ENCODE measurements around the gene LRRC8E. TPM values are rescaled to one million over a fixed set of nuclear protein-coding genes. Genes with fewer than 3 reads are reported as not detected.

Gene LRRC8E
- polyA plus RNA-seq, 4 donors, result 0.27 to 0.71 (median 0.60) TPM

GRCh38 chr19:7903244-7904073 is 15.1 kb downstream of the LRRC8E start, which contains the start of gene MAP2K7:
TSS of gene MAP2K7 (plus strand) at chr19:7903877. CDS start at chr19:7903945, 68 bp downstream.
- FAIRE-seq (no peak), DNase-seq (peak; percentile 99 to 100)
- Histone ChIP-seq H3K36me3 (ENCODE audit: control insufficient read depth in 3 of 3, insufficient read depth in 2 of 3, low read depth in 1 of 3, low read length in 3 of 3) (peaks cover 0 to 37% (median 2%) of the 10 kb centered on the region in 3 donors), H3K4me1 (ENCODE audit: control insufficient read depth in 3 of 3, insufficient read depth in 2 of 3, low read depth in 1 of 3, low read length in 2 of 3) (peaks cover 0 to 24% (median 4%) of the 10 kb centered on the region in 3 donors), H3K27me3 (ENCODE audit: control insufficient read depth in 3 of 3, insufficient read depth in 3 of 3, low read length in 3 of 3) (no peaks in the 10 kb centered on the region), H3K4me3 (ENCODE audit: low read depth in 1 of 3, low read length in 3 of 3) (peak within 1 kb of the TSS; percentile 57 to 81 (median 73)), H3K27ac (ENCODE audit: low read depth in 1 of 3, low read length in 2 of 3) (peak within 1 kb of the TSS; percentile 52 to 93 (median 87)), H3K9me3 (ENCODE audit: control insufficient read depth in 2 of 2, insufficient read depth in 1 of 2, low read depth in 1 of 2, low read length in 1 of 2) (no peaks in the 10 kb centered on the region)
- 0 to 1% (median 0%) methylated on average over 59 to 89 of the region's 89 CpGs for WGBS, 3 donors

- WGBS, 3 donors, result 8 to 9% (median 9%) methylated on average over 32 to 68 of the region's 68 CpGs
- no peaks in the 10 kb centered on the region for H3K9me3 ChIP-seq (ENCODE audit: control insufficient read depth in 2 of 2, insufficient read depth in 1 of 2, low read depth in 1 of 2, low read length in 1 of 2)
- FAIRE-seq, result no peak
- peak overlapping the region; percentile 56 to 81 (median 73) for H3K4me3 ChIP-seq (ENCODE audit: low read depth in 1 of 3, low read length in 3 of 3)
- peaks cover 0 to 43% (median 5%) of the 10 kb centered on the region in 3 donors for H3K36me3 ChIP-seq (ENCODE audit: control insufficient read depth in 3 of 3, insufficient read depth in 2 of 3, low read depth in 1 of 3, low read length in 3 of 3)
- peak overlapping the region; percentile 52 to 93 (median 87) for H3K27ac ChIP-seq (ENCODE audit: low read depth in 1 of 3, low read length in 2 of 3)
- DNase-seq, result peak; percentile 49 to 73
- H3K27me3 ChIP-seq (ENCODE audit: control insufficient read depth in 3 of 3, insufficient read depth in 3 of 3, low read length in 3 of 3), result no peaks in the 10 kb centered on the region
- peaks cover 0 to 22% (median 4%) of the 10 kb centered on the region in 3 donors for H3K4me1 ChIP-seq (ENCODE audit: control insufficient read depth in 3 of 3, insufficient read depth in 2 of 3, low read depth in 1 of 3, low read length in 2 of 3)
Observed at GRCh38 chr19:7904074-7905020, 16.0 kb downstream of the LRRC8E start.

- no peak for DNase-seq
- peaks cover 0 to 22% (median 4%) of the 10 kb centered on the region in 3 donors for H3K4me1 ChIP-seq (ENCODE audit: control insufficient read depth in 3 of 3, insufficient read depth in 2 of 3, low read depth in 1 of 3, low read length in 2 of 3)
- H3K9me3 ChIP-seq (ENCODE audit: control insufficient read depth in 2 of 2, insufficient read depth in 1 of 2, low read depth in 1 of 2, low read length in 1 of 2), result no peaks in the 10 kb centered on the region
- H3K4me3 ChIP-seq (ENCODE audit: low read depth in 1 of 3, low read length in 3 of 3), result peak overlapping the region in 2 of 3 donors; percentile 56 to 73
- no peak overlapping the region for H3K27ac ChIP-seq (ENCODE audit: low read depth in 1 of 3, low read length in 2 of 3)
- 67 to 76% (median 72%) methylated on average over 9 to 10 of the region's 10 CpGs for WGBS, 3 donors
- no peaks in the 10 kb centered on the region for H3K27me3 ChIP-seq (ENCODE audit: control insufficient read depth in 3 of 3, insufficient read depth in 3 of 3, low read length in 3 of 3)
- H3K36me3 ChIP-seq (ENCODE audit: control insufficient read depth in 3 of 3, insufficient read depth in 2 of 3, low read depth in 1 of 3, low read length in 3 of 3), result peaks cover 3 to 51% (median 5%) of the 10 kb centered on the region in 3 donors
- no peak for FAIRE-seq
Observed at GRCh38 chr19:7905268-7905667, 17.0 kb downstream of the LRRC8E start.

DNA sequence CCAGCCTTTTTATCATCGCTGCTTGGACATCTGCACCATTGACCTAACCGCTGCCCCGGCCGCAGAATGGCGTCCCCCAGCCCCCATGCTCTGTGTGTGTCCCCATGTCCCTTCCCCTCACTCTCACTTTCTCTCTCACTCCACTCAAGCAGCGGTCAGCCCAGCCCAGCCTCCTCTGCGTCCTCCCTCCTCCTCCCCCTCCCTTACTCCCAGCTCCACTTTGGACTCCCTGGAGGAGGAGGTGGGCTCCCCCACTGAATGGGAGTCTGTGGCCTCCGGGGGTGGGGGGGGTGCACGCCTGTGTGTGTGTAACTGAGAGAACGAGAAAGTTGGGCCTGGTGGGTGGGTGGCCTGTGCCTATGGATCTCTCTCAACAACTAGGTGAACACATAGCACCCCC is 17.5 kb downstream of the LRRC8E start:
- Histone ChIP-seq H3K4me3 (ENCODE audit: low read depth in 1 of 3, low read length in 3 of 3) (no peak overlapping the region), H3K36me3 (ENCODE audit: control insufficient read depth in 3 of 3, insufficient read depth in 2 of 3, low read depth in 1 of 3, low read length in 3 of 3) (peaks cover 5 to 56% (median 7%) of the 10 kb centered on the region in 3 donors), H3K4me1 (ENCODE audit: control insufficient read depth in 3 of 3, insufficient read depth in 2 of 3, low read depth in 1 of 3, low read length in 2 of 3) (peaks cover 0 to 22% (median 4%) of the 10 kb centered on the region in 3 donors), H3K27me3 (ENCODE audit: control insufficient read depth in 3 of 3, insufficient read depth in 3 of 3, low read length in 3 of 3) (no peaks in the 10 kb centered on the region), H3K9me3 (ENCODE audit: control insufficient read depth in 2 of 2, insufficient read depth in 1 of 2, low read depth in 1 of 2, low read length in 1 of 2) (no peaks in the 10 kb centered on the region), H3K27ac (ENCODE audit: low read depth in 1 of 3, low read length in 2 of 3) (no peak overlapping the region)
- DNase-seq (no peak), FAIRE-seq (no peak)
- 84 to 90% (median 87%) methylated on average over 10 of the region's 10 CpGs for WGBS, 3 donors

GRCh38 chr19:7907122-7907521 is 18.8 kb downstream of the LRRC8E start:
- H3K4me1 ChIP-seq (ENCODE audit: control insufficient read depth in 3 of 3, insufficient read depth in 2 of 3, low read depth in 1 of 3, low read length in 2 of 3), result peaks cover 0 to 22% (median 4%) of the 10 kb centered on the region in 3 donors
- H3K9me3 ChIP-seq (ENCODE audit: control insufficient read depth in 2 of 2, insufficient read depth in 1 of 2, low read depth in 1 of 2, low read length in 1 of 2), result no peaks in the 10 kb centered on the region
- FAIRE-seq, result no peak

GRCh38 chr19:7907544-7907943 is 19.2 kb downstream of the LRRC8E start:
- H3K4me3 ChIP-seq (ENCODE audit: low read depth in 1 of 3, low read length in 3 of 3), result no peak overlapping the region
- H3K9me3 ChIP-seq (ENCODE audit: control insufficient read depth in 2 of 2, insufficient read depth in 1 of 2, low read depth in 1 of 2, low read length in 1 of 2), result no peaks in the 10 kb centered on the region
- DNase-seq (no peak), FAIRE-seq (no peak)
- H3K36me3 ChIP-seq (ENCODE audit: control insufficient read depth in 3 of 3, insufficient read depth in 2 of 3, low read depth in 1 of 3, low read length in 3 of 3), result peaks cover 5 to 72% (median 18%) of the 10 kb centered on the region in 3 donors
- no peak overlapping the region for H3K27ac ChIP-seq (ENCODE audit: low read depth in 1 of 3, low read length in 2 of 3)
- peaks cover 0 to 20% (median 4%) of the 10 kb centered on the region in 3 donors for H3K4me1 ChIP-seq (ENCODE audit: control insufficient read depth in 3 of 3, insufficient read depth in 2 of 3, low read depth in 1 of 3, low read length in 2 of 3)
- WGBS, 3 donors, result 90 to 95% (median 91%) methylated on average over 11 of the region's 11 CpGs
- H3K27me3 ChIP-seq (ENCODE audit: control insufficient read depth in 3 of 3, insufficient read depth in 3 of 3, low read length in 3 of 3), result no peaks in the 10 kb centered on the region

More at GRCh38 chr19:7907122-7907521, 18.8 kb downstream of the LRRC8E start:
- H3K36me3 ChIP-seq (ENCODE audit: control insufficient read depth in 3 of 3, insufficient read depth in 2 of 3, low read depth in 1 of 3, low read length in 3 of 3), result peaks cover 5 to 69% (median 18%) of the 10 kb centered on the region in 3 donors
- no peak overlapping the region for H3K4me3 ChIP-seq (ENCODE audit: low read depth in 1 of 3, low read length in 3 of 3)
- no peak for DNase-seq
- 91 to 93% (median 92%) methylated on average over 19 of the region's 19 CpGs for WGBS, 3 donors
- H3K27ac ChIP-seq (ENCODE audit: low read depth in 1 of 3, low read length in 2 of 3), result no peak overlapping the region
- no peaks in the 10 kb centered on the region for H3K27me3 ChIP-seq (ENCODE audit: control insufficient read depth in 3 of 3, insufficient read depth in 3 of 3, low read length in 3 of 3)

DNA sequence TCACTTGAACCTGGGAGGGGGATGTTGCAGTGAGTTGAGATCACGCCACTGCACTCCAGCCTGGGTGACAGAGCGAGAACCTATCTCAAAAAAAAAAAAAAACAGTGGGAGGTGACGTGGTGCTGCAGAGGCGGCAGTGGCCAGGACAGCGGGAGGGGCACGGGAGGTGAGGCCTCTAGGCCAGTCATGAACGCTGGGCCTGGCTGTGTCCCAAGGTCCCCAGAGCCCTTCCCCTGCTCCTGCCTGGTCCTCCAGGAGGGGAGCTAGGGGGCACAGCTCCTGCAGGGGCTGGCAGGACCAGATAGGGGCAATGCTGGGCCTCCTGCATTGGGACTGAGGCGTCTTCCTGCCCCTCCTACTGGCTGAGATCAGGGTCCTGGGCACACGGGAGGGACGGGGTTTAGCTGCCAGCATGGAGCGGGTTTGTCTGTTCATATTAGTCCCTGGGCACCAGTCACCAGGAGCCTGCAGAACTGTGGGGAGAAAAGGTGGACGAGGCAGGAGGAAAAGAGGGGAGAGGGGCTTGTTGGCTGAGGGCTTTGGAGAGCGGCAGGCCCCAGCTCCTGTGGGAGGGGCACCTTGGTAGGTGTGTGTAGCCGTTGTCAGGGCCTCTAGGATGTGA is 19.9 kb downstream of the LRRC8E start:
- H3K27ac ChIP-seq (ENCODE audit: low read depth in 1 of 3, low read length in 2 of 3), result no peak overlapping the region
- DNase-seq (no peak), FAIRE-seq (no peak)
- H3K9me3 ChIP-seq (ENCODE audit: control insufficient read depth in 2 of 2, insufficient read depth in 1 of 2, low read depth in 1 of 2, low read length in 1 of 2), result no peaks in the 10 kb centered on the region
- H3K4me1 ChIP-seq (ENCODE audit: control insufficient read depth in 3 of 3, insufficient read depth in 2 of 3, low read depth in 1 of 3, low read length in 2 of 3), result peaks cover 0 to 14% (median 0%) of the 10 kb centered on the region in 3 donors
- H3K36me3 ChIP-seq (ENCODE audit: control insufficient read depth in 3 of 3, insufficient read depth in 2 of 3, low read depth in 1 of 3, low read length in 3 of 3), result peaks cover 8 to 79% (median 18%) of the 10 kb centered on the region in 3 donors
- 78 to 83% (median 80%) methylated on average over 14 of the region's 14 CpGs for WGBS, 3 donors
- no peaks in the 10 kb centered on the region for H3K27me3 ChIP-seq (ENCODE audit: control insufficient read depth in 3 of 3, insufficient read depth in 3 of 3, low read length in 3 of 3)
- no peak overlapping the region for H3K4me3 ChIP-seq (ENCODE audit: low read depth in 1 of 3, low read length in 3 of 3)
